HEK293 (cell line): ENCODE data around the gene CCBE1.

ENCODE experiments used
- CTCF ChIA-PET: fragments of 350-600 bp; formaldehyde crosslinking; extraction: SDS; loops from one replicate; lab custom pipeline; 2021; ENCODE audit warnings: antibody characterized with exemption; lab: Yijun Ruan, JAX
- POLR2A ChIA-PET: fragments of 300-600 bp; formaldehyde crosslinking; extraction: SDS; loops from one replicate; lab custom pipeline; 2020; ENCODE audit warnings: antibody characterized with exemption, inconsistent platforms; lab: Yijun Ruan, JAX
- H3K27ac ChIP-seq: fragments of 200-500 bp; sonication (Bioruptor generic); 2 replicates; pipeline ENCODE4 v1.5.1; 2014; ENCODE audit warnings: low read depth, low read length, control low read depth, inconsistent platforms; ENCODE audit errors: extremely low read depth
- H3K36me3 ChIP-seq, 2 experiments: fragments of 200-500 bp in 1 of 2; sonication (Bioruptor generic) in 1 of 2; 1 replicate in 1 of 2; 2 replicates in 1 of 2; pipeline ENCODE4 v1.5.1; 2014 to 2017; ENCODE audit warnings: inconsistent platforms in 2 of 2, low read length in 2 of 2; ENCODE audit not compliant: control insufficient read depth in 2 of 2, insufficient read depth in 1 of 2
- H3K4me1 ChIP-seq: fragments of 200-500 bp; sonication (Bioruptor generic); 2 replicates; pipeline ENCODE4 v1.5.1; 2014; ENCODE audit warnings: mild to moderate bottlenecking, low read length, inconsistent platforms; ENCODE audit not compliant: control insufficient read depth, insufficient read depth
- H3K4me3 ChIP-seq: 2 replicates; pipeline ENCODE4 v1.5.1; 2011; ENCODE audit warnings: low read depth, mild to moderate bottlenecking, control low read depth, low read length, moderate library complexity
- H3K9me3 ChIP-seq: fragments of 200-500 bp; sonication (Bioruptor generic); 2 replicates; pipeline ENCODE4 v1.5.1; 2014; ENCODE audit warnings: low read depth, low read length, inconsistent platforms; ENCODE audit not compliant: control insufficient read depth, insufficient read depth
- CTCF ChIP-seq: fragments of 450-650 bp; formaldehyde crosslinking; IDR thresholded peaks from 2 replicates; pipeline ENCODE4 v1.5.1; 2016; ENCODE audit warnings: missing biosample characterization, missing genetic modification characterization
- GLIS2 ChIP-seq: fragments of 450-650 bp; formaldehyde crosslinking; IDR thresholded peaks from 2 replicates; pipeline ENCODE4 v1.5.1; 2016; ENCODE audit warnings: missing biosample characterization, missing genetic modification characterization
- REST ChIP-seq: fragments of 450-650 bp; formaldehyde crosslinking; IDR thresholded peaks from 2 replicates; pipeline ENCODE4 v1.5.1; 2016; ENCODE audit warnings: missing biosample characterization, missing genetic modification characterization
- ZBTB44 ChIP-seq: fragments of 450-650 bp; IDR thresholded peaks from 2 replicates; pipeline ENCODE4 v1.5.1; 2018; ENCODE audit warnings: missing biosample characterization, mild to moderate bottlenecking, missing genetic modification characterization
- ZBTB6 ChIP-seq: fragments of 450-650 bp; formaldehyde crosslinking; IDR thresholded peaks from 2 replicates; pipeline ENCODE4 v1.5.1; 2017; ENCODE audit warnings: missing biosample characterization, missing genetic modification characterization
- ZNF138 ChIP-seq: fragments of 450-650 bp; formaldehyde crosslinking; IDR thresholded peaks from 2 replicates; pipeline ENCODE4 v1.5.1; 2016; ENCODE audit warnings: missing biosample characterization, missing genetic modification characterization, borderline replicate concordance
- ZNF174 ChIP-seq: fragments of 450-650 bp; formaldehyde crosslinking; IDR thresholded peaks from 2 replicates; pipeline ENCODE4 v1.5.0; 2017; ENCODE audit warnings: missing biosample characterization, mild to moderate bottlenecking, missing genetic modification characterization
- ZNF350 ChIP-seq: fragments of 450-650 bp; formaldehyde crosslinking; IDR thresholded peaks from 2 replicates; pipeline ENCODE4 v1.5.0; 2017; ENCODE audit warnings: missing biosample characterization, mild to moderate bottlenecking, missing genetic modification characterization
- ZNF354C ChIP-seq: fragments of 450-650 bp; formaldehyde crosslinking; IDR thresholded peaks from 2 replicates; pipeline ENCODE4 v1.5.1; 2016; ENCODE audit warnings: missing biosample characterization, missing genetic modification characterization, low read depth, borderline replicate concordance
- ZNF366 ChIP-seq: fragments of 450-650 bp; formaldehyde crosslinking; conservative IDR thresholded peaks from 2 replicates; pipeline ENCODE4 v1.5.1; 2016; ENCODE audit warnings: missing biosample characterization, missing genetic modification characterization
- ZNF398 ChIP-seq: fragments of 450-650 bp; formaldehyde crosslinking; IDR thresholded peaks from 2 replicates; pipeline ENCODE4 v1.5.1; 2017; ENCODE audit warnings: missing biosample characterization, missing genetic modification characterization
- ZNF530 ChIP-seq: fragments of 450-650 bp; formaldehyde crosslinking; IDR thresholded peaks from 2 replicates; pipeline ENCODE4 v1.5.1; 2016; ENCODE audit warnings: low read depth, missing biosample characterization, missing genetic modification characterization
- ZNF548 ChIP-seq: fragments of 450-650 bp; formaldehyde crosslinking; IDR thresholded peaks from 2 replicates; pipeline ENCODE4 v1.5.1; 2016; ENCODE audit warnings: missing biosample characterization, missing genetic modification characterization
- ZNF645 ChIP-seq: fragments of 450-650 bp; formaldehyde crosslinking; IDR thresholded peaks from 2 replicates; pipeline ENCODE4; 2016; ENCODE audit warnings: missing biosample characterization, missing genetic modification characterization
- ZNF747 ChIP-seq: fragments of 450-650 bp; formaldehyde crosslinking; IDR thresholded peaks from 2 replicates; pipeline ENCODE4 v1.5.1; 2016; ENCODE audit warnings: missing biosample characterization, missing genetic modification characterization
- ZNF776 ChIP-seq: fragments of 450-650 bp; formaldehyde crosslinking; IDR thresholded peaks from 2 replicates; pipeline ENCODE4 v1.5.0; 2017; ENCODE audit warnings: missing biosample characterization, missing genetic modification characterization, borderline replicate concordance
- ZXDB ChIP-seq: fragments of 450-650 bp; formaldehyde crosslinking; IDR thresholded peaks from 2 replicates; pipeline ENCODE4 v1.5.1; 2016; ENCODE audit warnings: missing biosample characterization, missing genetic modification characterization

CCBE1 gene

GRCh38 chr18:59681051-59681450 is 16.2 kb downstream of the CCBE1 start (continued):
- no peak for TF ChIP-seq ZNF747 (tag by site-specific recombination)
- TF ChIP-seq GLIS2 (tag by site-specific recombination) = no peak
- no peak for TF ChIP-seq ZNF548 (tag by site-specific recombination)

GRCh38 chr18:59675346-59675745 is 21.9 kb downstream of the CCBE1 start:
- ChIA-PET CTCF (interaction anchor here (0.7 to 2.4 kb wide), 5 partner anchors 14 to 149 kb away, joined by 3 to 11 read pairs (median 4); partner anchors contain the start of gene CCBE1), POLR2A (no interaction called here)
- Histone ChIP-seq H3K4me3 (no peak overlapping the region), H3K9me3 (no peaks in the 10 kb centered on the region), H3K27ac (no peak overlapping the region), H3K36me3 (no peaks in the 10 kb centered on the region), H3K4me1 (peaks cover 14% of the 10 kb centered on the region; the same call in 1 of the 2 replicates)
- TF ChIP-seq ZXDB (tag by site-specific recombination) (no peak), REST (tag by site-specific recombination) (0 out of 2 replicates have a peak, but pooled peaks have one; percentile 16)

- Histone ChIP-seq H3K4me3 (no peak overlapping the region), H3K27ac (no peak overlapping the region), H3K36me3 (no peaks in the 10 kb centered on the region), H3K4me1 (peaks cover 14% of the 10 kb centered on the region; the same call in 1 of the 2 replicates), H3K9me3 (no peaks in the 10 kb centered on the region)
- CTCF ChIA-PET = interaction anchor here (0.6 to 2.4 kb wide), 6 partner anchors 14 to 149 kb away, joined by 3 to 11 read pairs (median 4); partner anchors contain the start of gene CCBE1
- POLR2A ChIA-PET = no interaction called here
- TF ChIP-seq ZNF174 (no peak), ZNF776 (tag by site-specific recombination) (no peak), ZNF138 (tag by site-specific recombination) (no peak), CTCF (tag by site-specific recombination) (no peak), ZNF530 (tag by site-specific recombination) (no peak), ZNF350 (tag by site-specific recombination) (no peak), ZNF354C (no peak), ZBTB6 (tag by site-specific recombination) (no peak), ZNF366 (no peak), ZNF645 (tag by site-specific recombination) (no peak), ZBTB44 (tag by site-specific recombination) (no peak), ZNF398 (tag by site-specific recombination) (no peak)
These were observed 22.3 kb downstream of the CCBE1 start for GRCh38 chr18:59674903-59675270.
